Activated naive CD4-positive, alpha-beta T cell (primary cell): ENCODE data around the gene FBXO45.
"Not testable (repeated sequence)": the region's sequence is repeated elsewhere in the genome, so short reads cannot be mapped to it uniquely, and the experiment has no call there.

Experiments used
- DNase-seq, 4 experiments: peaks; one replicate each; lab custom pipeline; 2025; lab: John Stamatoyannopoulos, UW

The FBXO45 gene

GRCh38 chr3:196619223-196619622, 50.8 kb downstream of the FBXO45 start:
- DNase-seq, result no peak

- DNase-seq, result not testable (repeated sequence)
Measured at GRCh38 chr3:196619627-196620026, 51.2 kb downstream of the FBXO45 start.

GRCh38 chr3:196620161-196620604, 51.7 kb downstream of the FBXO45 start:
- no peak for DNase-seq

DNA sequence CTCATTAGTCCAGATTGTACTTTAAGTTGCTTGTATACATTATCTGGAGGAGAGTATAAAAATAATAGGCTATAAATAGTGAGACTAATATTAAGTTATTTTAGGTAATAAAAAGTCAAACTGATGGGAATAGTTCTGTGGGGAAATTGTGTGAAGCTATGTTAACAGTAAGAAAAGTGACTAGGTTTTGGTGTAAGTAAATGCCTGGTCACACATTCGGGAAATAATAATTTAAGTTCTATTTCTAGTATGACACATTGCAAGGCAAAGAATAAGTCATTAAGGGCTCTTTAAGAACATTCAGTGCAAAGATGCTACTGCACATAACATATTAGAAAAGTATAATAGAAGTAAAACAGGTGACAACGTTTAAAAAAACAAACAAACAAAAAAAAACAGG, 52.2 kb downstream of the FBXO45 start:
- DNase-seq, result no peak

DNA sequence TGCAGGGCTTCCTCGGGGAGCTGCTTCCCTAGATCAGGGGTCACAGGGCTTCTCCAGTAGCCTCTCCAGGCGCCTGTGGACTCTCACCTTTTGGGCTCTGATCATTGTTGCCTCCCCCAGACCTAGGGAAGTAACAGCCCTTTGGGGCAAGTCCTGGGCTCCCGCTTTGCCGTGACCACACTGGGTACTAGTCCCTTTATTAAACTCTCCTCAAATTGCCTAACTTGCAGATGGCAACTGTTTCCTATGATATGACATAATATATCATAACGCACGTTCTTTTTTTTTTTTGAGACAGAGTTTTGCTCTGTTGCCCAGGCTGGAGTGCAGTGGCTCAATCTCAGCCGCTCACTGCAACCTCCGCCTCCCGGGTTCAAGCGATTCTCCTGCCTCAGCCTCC, 53.2 kb downstream of the FBXO45 start:
- DNase-seq, result no peak

DNA sequence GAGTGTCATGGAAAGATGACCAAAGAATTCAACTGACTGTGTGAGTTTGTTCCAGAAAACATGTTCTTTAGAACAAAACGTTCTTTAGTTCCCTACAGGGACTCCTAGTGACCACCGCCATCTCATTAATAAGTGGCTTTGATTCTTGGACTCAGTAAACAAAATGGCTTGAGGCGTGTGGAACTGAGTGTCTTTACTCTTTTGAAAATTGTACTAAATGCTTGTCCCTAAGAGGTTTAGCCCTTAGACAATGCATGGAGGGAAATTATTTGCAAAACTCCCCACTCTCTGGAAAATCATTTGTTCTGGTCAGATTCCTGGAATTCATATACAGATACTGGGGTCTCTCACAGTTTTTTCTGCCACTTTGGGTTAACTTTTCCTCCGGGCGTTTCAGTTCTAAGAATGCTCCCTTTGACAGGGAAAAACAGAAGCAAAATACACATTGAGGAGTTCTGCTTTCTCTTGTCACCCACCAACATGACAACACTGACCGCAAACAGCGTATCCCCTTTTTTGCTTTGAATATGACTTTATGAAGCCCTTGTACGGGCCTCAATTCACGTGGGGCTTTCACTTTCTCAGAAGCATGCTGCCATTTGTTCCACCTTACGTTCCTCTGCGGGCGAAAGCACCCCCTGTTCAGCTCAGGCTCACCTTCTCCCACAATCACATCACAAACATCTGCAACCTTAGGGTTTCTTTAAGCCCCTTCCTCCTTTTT, 55.8 kb downstream of the FBXO45 start:
- DNase-seq, result no peak

DNA sequence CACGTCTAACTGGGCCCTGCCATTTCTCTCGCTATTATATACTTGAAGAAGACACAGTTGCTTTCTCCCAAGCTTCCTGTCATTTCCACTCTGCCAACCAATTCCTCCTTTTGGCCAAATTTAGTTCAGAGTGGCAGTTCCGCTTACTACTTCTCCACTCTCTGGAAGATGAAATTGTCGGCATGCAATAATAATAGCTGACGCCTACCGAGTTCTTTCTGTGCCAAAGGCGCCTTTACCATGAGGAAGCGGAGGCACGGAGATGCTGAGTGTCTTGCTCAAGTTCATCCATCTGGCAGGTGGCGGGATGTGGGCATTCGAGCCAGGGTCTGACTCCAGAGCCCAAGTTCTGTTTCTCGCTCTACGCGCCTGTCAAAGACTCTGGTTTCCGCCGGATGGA, 56.4 kb downstream of the FBXO45 start:
- no peak for DNase-seq

GRCh38 chr3:196625331-196625730, 56.9 kb downstream of the FBXO45 start:
- DNase-seq, result no peak

DNA sequence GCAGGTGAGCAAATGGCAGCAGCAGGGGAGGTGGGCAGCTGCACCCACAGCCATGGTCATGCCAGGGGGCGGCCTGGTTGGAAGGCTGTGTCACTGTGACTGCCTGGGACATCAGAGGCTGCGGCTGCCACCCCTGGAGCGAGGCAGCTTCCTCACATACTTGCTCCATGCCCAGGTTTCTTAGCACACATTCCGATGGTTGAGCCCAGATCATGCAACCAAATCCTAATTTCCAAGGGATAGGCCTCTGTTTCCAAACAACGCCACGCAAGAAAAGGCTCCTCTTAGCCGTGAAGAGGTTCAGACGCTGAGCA, 59.4 kb downstream of the FBXO45 start:
- no peak for DNase-seq

- no peak for DNase-seq
Measured at GRCh38 chr3:196629228-196629627, 60.8 kb downstream of the FBXO45 start.

DNA sequence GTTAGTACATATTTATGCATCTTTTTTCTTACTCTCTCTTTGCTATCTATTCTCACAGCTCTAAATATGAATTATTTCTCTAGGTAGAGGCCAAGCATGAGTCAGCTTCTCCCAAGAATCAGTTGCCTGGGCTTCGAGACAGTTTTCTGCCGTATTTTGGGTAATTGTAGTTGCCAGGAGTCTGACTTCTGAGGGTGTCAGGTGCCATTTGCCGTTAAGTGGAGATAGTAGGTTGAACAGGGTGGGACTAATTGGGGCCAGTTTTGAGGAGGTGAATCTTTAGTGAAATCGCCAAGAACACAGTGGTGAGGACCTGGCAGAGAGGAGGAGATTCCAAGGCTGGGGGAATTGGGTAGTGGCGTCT, 63.2 kb downstream of the FBXO45 start:
- no peak for DNase-seq

DNA sequence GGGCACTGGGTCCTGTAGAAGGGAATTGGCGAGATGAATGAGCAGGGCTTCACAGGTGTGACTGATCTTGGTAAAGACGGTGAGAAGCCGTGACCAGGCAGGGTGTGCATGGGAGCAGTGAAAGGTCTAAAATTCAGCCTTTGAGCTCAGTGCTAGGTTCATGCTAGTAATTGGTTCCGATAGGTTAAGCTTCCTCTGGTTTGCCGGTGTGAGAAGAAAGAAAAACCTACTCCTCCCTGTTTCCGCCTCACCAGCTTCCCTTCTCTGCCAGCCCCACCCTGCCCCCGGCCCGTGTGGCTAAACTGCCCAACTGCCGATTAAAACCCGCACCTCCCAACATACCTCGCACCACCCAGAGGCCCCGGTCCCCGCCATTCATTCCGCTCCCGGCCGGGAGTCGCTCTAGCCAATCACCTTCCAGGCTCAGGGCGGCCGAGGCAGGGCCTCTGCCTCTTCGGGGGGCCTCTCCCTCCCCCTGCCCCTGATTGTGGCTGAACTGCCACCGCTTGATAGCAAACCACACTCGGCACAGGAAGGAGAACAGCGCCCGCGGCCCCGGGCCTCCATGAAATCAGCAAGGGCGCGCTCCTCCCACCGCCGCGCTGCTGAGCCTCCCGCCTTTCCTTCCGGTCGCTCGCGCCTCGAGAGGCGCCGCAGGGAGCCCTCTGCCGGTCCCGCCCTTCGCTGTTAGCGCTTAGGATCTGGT, 63.7 kb downstream of the FBXO45 start:
- DNase-seq, result peak; percentile 58 to 80 (median 71)

DNA sequence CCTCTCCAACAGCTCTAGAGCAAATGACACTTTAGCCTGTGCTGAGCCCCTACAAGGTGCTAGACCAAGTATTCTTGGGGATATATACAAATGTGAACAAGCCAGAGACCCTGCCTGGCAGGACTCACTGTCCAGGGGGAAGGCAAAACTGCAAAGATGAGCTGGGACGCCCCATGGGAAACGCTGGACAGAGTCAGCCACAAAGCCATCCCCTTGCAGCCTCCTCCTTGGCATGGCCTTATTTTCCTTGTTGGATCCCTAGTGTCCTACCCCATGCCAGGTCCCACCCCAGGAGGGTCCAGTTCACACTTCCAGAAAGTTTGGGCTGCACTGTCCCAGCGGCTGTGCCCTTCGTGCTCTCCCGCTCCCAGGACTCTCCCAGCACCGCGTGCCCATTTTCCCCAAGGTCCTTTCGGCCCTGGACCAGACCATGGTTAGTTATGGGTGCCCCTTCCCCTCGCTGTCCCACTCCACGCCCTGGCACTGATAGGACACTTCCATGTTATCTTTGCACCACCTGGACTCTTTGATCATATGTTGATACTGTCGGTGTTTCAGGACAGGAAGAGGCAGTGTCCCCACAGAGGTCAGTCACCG, 65.2 kb downstream of the FBXO45 start:
- DNase-seq, result no peak

DNA sequence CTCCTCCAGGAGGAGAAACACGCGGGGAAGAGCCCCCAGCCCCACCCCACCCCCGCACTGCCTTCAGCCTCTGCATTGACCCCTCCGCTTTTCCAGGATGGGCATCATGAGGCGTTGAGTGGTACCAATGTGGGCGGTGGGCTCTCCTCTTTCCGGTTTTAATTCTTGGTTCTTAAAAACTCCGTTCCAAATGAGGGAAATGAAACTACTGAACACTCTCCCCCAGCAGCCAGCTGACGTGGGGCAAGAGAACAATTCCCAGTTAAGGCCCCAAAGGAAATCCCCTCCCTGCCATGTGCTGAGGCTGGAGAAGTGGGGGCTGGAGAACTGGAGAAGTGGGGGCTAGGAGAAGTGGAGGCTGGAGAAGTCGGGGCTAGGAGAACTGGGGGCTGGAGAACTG, 65.8 kb downstream of the FBXO45 start:
- DNase-seq, result no peak

DNA sequence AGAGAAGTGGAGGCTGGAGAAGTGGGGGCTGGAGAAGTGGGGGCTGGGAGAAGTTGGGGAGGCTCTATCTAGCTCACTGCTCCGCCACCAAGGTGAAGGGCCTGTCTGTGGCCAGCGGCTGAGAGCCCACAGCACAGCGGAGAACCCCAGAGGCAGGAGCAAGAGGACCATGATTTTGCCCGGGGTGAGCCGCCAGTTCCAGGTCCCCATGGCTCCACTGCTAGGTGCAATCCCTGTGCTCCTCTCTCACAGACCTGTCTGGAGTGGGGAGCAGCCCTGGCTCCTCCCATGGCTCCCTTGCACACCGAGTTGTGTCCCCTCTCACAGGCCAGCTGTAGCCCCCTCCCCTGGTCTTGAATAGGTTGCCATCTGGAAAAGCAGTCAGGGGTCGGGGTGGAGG, 66.4 kb downstream of the FBXO45 start:
- no peak for DNase-seq

DNA sequence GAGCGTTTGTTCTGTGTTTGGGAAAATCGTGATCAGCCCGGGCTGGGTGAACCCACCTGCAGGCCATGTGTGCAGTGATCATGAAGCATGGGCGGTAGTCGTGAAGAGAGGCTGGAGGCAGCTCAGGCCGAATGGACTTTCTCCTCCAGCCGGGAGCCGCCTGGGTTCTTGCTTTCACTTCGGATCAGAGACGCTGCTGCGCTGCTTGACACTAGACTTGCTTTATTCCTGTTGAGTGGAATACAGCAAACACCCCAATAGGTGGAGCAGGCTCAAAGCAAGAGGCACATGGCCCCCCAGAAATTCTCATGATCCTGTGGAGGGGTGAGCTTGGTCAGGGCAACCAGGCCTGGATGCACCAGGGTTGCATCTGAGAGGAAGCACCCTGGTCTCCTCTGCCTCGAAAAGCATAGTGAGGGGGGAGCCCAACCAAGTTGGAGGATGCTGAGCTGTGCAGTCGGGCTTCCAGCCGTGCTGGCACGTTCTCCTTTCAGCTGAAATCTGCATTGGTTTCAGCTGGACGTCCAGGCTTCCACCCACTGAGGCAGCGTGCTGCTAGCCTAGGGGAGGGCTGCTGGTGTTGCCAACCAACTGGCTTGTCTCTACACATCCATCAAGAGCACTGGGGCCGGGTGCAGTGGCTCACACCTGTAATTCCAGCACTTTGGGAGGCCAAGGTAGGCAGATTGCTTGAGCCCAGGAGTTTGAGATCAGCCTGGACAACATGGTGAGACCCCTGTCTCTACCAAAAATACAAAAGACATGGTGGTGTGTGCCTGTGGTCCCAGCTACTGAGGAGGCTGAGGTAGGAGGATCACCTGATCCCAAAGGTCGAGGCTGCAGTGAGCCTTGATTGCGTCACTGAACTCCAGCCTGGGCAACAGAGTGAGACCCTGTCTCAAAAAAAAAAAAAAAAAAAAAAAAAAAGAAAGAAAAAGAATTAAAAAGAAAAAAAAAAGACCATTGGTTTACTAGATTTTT, 68.2 kb downstream of the FBXO45 start:
- DNase-seq, result no peak

GRCh38 chr3:196637941-196638340, 69.5 kb downstream of the FBXO45 start:
- DNase-seq, result not testable (repeated sequence)
